WTC11 (cell line): ENCODE data around the gene TRIM50. TPM values are rescaled to one million over a fixed set of nuclear protein-coding genes. Genes with fewer than 3 reads are reported as not detected.

Experiments used
- ATAC-seq: fragments of 200-7000 bp; cut with Tn5 transposase; 2 replicates; pipeline ENCODE4 v1.10.0; 2021; ENCODE audit warnings: mild to moderate bottlenecking, moderate library complexity
- CTCF ChIA-PET: fragments of 300-600 bp; sonication (Branson Sonifier 250); formaldehyde crosslinking; loops from one replicate; lab custom pipeline; 2021; ENCODE audit warnings: antibody characterized with exemption; lab: Charles Lee
- POLR2A ChIA-PET: fragments of 350-600 bp; sonication (Branson Sonifier 250); formaldehyde crosslinking; loops from one replicate; lab custom pipeline; 2021; ENCODE audit warnings: antibody characterized with exemption; lab: Charles Lee
- DNase-seq: peaks from one replicate; pipeline ENCODE4 v3.0.0; 2021; ENCODE audit warnings: low spot score
- H3K27ac Mint-ChIP-seq: 2 replicates; pipeline ENCODE4 v1.8.0; 2021; ENCODE audit warnings: mixed read lengths
- H3K27me3 Mint-ChIP-seq: 2 replicates; pipeline ENCODE4 v1.8.0; 2021; ENCODE audit warnings: low read depth, mild to moderate bottlenecking, moderate library complexity, mixed read lengths
- H3K36me3 Mint-ChIP-seq: 2 replicates; pipeline ENCODE4 v1.8.0; 2021; ENCODE audit warnings: mixed read lengths
- H3K4me1 Mint-ChIP-seq: 2 replicates; pipeline ENCODE4 v1.8.0; 2022; ENCODE audit warnings: mixed read lengths
- H3K4me3 Mint-ChIP-seq: 2 replicates; pipeline ENCODE4 v1.8.0; 2021; ENCODE audit warnings: mild to moderate bottlenecking, moderate library complexity, mixed read lengths
- H3K9me3 Mint-ChIP-seq: 2 replicates; pipeline ENCODE4 v1.8.0; 2021; ENCODE audit warnings: mixed read lengths
- FOXJ3 ChIP-seq: sonication (generic); formaldehyde crosslinking; IDR thresholded peaks from 2 replicates; pipeline ENCODE4 v1.9.0; 2021; ENCODE audit warnings: missing genetic modification reagents, mild to moderate bottlenecking, borderline replicate concordance
- FOXK1 ChIP-seq: sonication (generic); formaldehyde crosslinking; IDR thresholded peaks from 2 replicates; pipeline ENCODE4 v1.8.0; 2022; ENCODE audit warnings: mild to moderate bottlenecking, moderate library complexity, missing genetic modification reagents
- FOXP1 ChIP-seq: sonication (generic); formaldehyde crosslinking; IDR thresholded peaks from 2 replicates; pipeline ENCODE4 v1.8.0; 2022; ENCODE audit warnings: missing genetic modification reagents, mild to moderate bottlenecking, moderate library complexity, borderline replicate concordance
- KAT7 ChIP-seq: sonication (generic); formaldehyde crosslinking; IDR thresholded peaks from 2 replicates; pipeline ENCODE4 v1.8.1; 2023; ENCODE audit warnings: missing genetic modification reagents, mild to moderate bottlenecking, borderline replicate concordance
- MYBL2 ChIP-seq: sonication (generic); formaldehyde crosslinking; IDR thresholded peaks from 2 replicates; pipeline ENCODE4 v1.8.1; 2023; ENCODE audit warnings: mild to moderate bottlenecking, moderate library complexity, missing genetic modification reagents
- NFATC4 ChIP-seq: fragments of 250-450 bp; sonication (Bioruptor Pico); IDR thresholded peaks from 2 replicates; pipeline ENCODE4 v1.9.0; 2021; ENCODE audit warnings: mild to moderate bottlenecking
- NR2C2 ChIP-seq: sonication (generic); formaldehyde crosslinking; IDR thresholded peaks from 2 replicates; pipeline ENCODE4 v1.8.0; 2022; ENCODE audit warnings: mild to moderate bottlenecking, missing genetic modification reagents
- NR3C1 ChIP-seq: sonication (generic); formaldehyde crosslinking; conservative IDR thresholded peaks from 2 replicates; pipeline ENCODE4 v1.8.1; 2023; ENCODE audit warnings: low read depth, mild to moderate bottlenecking, missing genetic modification reagents
- OVOL2 ChIP-seq: fragments of 250-450 bp; sonication (Bioruptor Pico); IDR thresholded peaks from 2 replicates; pipeline ENCODE4 v1.9.0; 2021; ENCODE audit warnings: mild to moderate bottlenecking, borderline replicate concordance
- SOX15 ChIP-seq: fragments of 250-450 bp; sonication (Bioruptor Pico); IDR thresholded peaks from 2 replicates; pipeline ENCODE4 v1.9.0; 2021; ENCODE audit warnings: mild to moderate bottlenecking
- TCF7 ChIP-seq: sonication (generic); formaldehyde crosslinking; IDR thresholded peaks from 2 replicates; pipeline ENCODE4 v1.8.0; 2022; ENCODE audit warnings: mild to moderate bottlenecking, low read depth, missing genetic modification reagents, moderate library complexity
- TP53 ChIP-seq: sonication (generic); formaldehyde crosslinking; IDR thresholded peaks from 2 replicates; pipeline ENCODE4 v1.8.1; 2023; ENCODE audit warnings: mild to moderate bottlenecking, missing genetic modification reagents
- ZNF232 ChIP-seq: sonication (generic); formaldehyde crosslinking; IDR thresholded peaks from 2 replicates; pipeline ENCODE4 v1.8.0; 2022; ENCODE audit warnings: mild to moderate bottlenecking, missing genetic modification reagents
- total RNA-seq: library from RNA; stranded (reverse); gene quantifications from 3 replicates; pipeline ENCODE4 v1.2.3, GENCODE V29; 2021
- TF ChIP-seq, protein P1 (sequence below): fragments of 250-450 bp; sonication (Bioruptor Pico); IDR thresholded peaks from 2 replicates; pipeline ENCODE4 v1.9.0; 2021; ENCODE audit warnings: mild to moderate bottlenecking, borderline replicate concordance
- TF ChIP-seq, protein P2 (sequence below): sonication (generic); formaldehyde crosslinking; IDR thresholded peaks from 2 replicates; pipeline ENCODE4 v1.8.0; 2022; ENCODE audit warnings: mild to moderate bottlenecking, missing genetic modification reagents
- TF ChIP-seq, protein P3 (sequence below): sonication (generic); formaldehyde crosslinking; IDR thresholded peaks from 2 replicates; pipeline ENCODE4 v1.8.1; 2023; ENCODE audit warnings: mild to moderate bottlenecking, missing genetic modification reagents, moderate library complexity
- TF ChIP-seq, protein P4 (sequence below): sonication (generic); formaldehyde crosslinking; IDR thresholded peaks from 2 replicates; pipeline ENCODE4 v1.8.0; 2023; ENCODE audit warnings: missing genetic modification reagents, mild to moderate bottlenecking, borderline replicate concordance
- TF ChIP-seq, protein P5 (sequence below): sonication (generic); formaldehyde crosslinking; IDR thresholded peaks from 2 replicates; pipeline ENCODE4 v1.8.0; 2023; ENCODE audit warnings: missing genetic modification reagents

Gene TRIM50
- total RNA-seq, 1 experiment from 2014 or later: 0.15 TPM

DNA sequence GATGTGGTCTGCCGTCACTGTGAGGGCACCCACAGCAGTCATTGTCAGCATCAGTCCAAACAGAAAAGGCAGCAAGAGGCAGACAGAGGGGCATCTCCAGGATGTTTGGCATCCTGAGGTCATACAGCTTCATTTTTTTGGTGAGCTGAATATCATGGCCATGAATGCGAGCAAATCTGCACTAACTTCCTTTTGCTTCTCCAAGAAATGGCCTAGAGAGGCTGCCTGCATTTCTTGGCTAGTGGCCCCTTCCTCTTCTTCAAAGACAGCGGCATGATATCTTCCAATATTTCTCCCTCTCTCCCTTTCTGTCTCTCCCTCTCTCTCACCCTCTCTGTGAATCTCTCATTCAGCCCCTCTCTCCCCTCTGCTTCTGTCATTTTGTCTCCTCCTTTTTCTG, 24.9 kb upstream of the TRIM50 start:
- H3K27ac Mint-ChIP-seq: no peak overlapping the region
- POLR2A ChIA-PET: no interaction called here

DNA sequence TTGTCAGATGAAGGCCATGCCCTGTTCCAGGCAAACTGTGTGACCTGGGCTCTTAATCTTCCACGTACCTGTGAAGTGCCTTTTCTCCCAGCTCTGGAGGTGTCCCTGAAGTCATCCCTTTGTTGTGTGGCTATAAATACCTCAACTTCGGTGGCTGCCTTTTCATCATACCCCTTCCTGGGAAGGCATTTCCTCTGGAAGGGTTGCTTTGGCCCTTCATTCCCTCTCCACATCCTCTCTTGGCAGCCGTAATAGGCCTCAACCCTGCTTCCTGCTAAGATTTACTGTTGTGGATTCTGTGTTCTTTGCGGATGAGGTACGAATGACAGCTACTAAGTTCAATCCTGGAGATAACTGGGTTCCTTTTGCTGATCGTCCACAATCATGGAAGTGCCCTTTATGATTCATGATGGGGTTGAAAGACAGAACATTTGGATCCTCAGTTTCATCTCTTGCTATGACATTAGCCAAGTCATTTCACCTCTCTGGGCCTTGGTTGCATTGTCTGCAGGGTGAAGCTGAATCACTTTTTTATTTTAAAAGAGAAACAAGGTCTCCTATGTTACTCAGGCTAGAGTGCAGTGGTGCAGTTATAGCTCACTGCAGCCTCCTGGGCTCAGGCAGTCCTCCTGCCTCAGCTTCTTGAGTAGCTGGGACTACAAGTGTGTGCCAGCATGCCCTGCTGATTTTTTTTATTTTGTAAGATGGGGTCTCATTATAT, 23.7 kb upstream of the TRIM50 start:
- no peak overlapping the region for H3K4me3 Mint-ChIP-seq
- H3K4me1 Mint-ChIP-seq: peaks cover 23% of the 10 kb centered on the region
- no peaks in the 10 kb centered on the region for H3K27me3 Mint-ChIP-seq
- ATAC-seq (peak; percentile 53), DNase-seq (no peak)
- CTCF ChIA-PET: interaction anchor here (1.7 to 2.9 kb wide), 2 partner anchors 10 to 27 kb away, joined by 8 to 15 read pairs; no protein-coding TSS in a partner anchor
- peak overlapping the region; percentile 91 for H3K27ac Mint-ChIP-seq
- peaks cover 15% of the 10 kb centered on the region for H3K9me3 Mint-ChIP-seq
- POLR2A ChIA-PET: interaction anchor here (0.6 kb wide), 1 partner anchor 380 kb away, joined by 3 read pairs; no protein-coding TSS in a partner anchor
- peaks cover 11% of the 10 kb centered on the region for H3K36me3 Mint-ChIP-seq
- no peak for TF ChIP-seq NR3C1 (CRISPR knock-in tag)
- TF ChIP-seq KAT7: no peak
- TF ChIP-seq, protein P1, sequence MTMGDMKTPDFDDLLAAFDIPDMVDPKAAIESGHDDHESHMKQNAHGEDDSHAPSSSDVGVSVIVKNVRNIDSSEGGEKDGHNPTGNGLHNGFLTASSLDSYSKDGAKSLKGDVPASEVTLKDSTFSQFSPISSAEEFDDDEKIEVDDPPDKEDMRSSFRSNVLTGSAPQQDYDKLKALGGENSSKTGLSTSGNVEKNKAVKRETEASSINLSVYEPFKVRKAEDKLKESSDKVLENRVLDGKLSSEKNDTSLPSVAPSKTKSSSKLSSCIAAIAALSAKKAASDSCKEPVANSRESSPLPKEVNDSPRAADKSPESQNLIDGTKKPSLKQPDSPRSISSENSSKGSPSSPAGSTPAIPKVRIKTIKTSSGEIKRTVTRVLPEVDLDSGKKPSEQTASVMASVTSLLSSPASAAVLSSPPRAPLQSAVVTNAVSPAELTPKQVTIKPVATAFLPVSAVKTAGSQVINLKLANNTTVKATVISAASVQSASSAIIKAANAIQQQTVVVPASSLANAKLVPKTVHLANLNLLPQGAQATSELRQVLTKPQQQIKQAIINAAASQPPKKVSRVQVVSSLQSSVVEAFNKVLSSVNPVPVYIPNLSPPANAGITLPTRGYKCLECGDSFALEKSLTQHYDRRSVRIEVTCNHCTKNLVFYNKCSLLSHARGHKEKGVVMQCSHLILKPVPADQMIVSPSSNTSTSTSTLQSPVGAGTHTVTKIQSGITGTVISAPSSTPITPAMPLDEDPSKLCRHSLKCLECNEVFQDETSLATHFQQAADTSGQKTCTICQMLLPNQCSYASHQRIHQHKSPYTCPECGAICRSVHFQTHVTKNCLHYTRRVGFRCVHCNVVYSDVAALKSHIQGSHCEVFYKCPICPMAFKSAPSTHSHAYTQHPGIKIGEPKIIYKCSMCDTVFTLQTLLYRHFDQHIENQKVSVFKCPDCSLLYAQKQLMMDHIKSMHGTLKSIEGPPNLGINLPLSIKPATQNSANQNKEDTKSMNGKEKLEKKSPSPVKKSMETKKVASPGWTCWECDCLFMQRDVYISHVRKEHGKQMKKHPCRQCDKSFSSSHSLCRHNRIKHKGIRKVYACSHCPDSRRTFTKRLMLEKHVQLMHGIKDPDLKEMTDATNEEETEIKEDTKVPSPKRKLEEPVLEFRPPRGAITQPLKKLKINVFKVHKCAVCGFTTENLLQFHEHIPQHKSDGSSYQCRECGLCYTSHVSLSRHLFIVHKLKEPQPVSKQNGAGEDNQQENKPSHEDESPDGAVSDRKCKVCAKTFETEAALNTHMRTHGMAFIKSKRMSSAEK: no peak
- no peak for TF ChIP-seq FOXK1 (CRISPR knock-in tag)
- TF ChIP-seq, protein P2, sequence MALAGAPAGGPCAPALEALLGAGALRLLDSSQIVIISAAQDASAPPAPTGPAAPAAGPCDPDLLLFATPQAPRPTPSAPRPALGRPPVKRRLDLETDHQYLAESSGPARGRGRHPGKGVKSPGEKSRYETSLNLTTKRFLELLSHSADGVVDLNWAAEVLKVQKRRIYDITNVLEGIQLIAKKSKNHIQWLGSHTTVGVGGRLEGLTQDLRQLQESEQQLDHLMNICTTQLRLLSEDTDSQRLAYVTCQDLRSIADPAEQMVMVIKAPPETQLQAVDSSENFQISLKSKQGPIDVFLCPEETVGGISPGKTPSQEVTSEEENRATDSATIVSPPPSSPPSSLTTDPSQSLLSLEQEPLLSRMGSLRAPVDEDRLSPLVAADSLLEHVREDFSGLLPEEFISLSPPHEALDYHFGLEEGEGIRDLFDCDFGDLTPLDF (CRISPR knock-in tag): no peak
- no peak for TF ChIP-seq TCF7
- TF ChIP-seq, protein P3, sequence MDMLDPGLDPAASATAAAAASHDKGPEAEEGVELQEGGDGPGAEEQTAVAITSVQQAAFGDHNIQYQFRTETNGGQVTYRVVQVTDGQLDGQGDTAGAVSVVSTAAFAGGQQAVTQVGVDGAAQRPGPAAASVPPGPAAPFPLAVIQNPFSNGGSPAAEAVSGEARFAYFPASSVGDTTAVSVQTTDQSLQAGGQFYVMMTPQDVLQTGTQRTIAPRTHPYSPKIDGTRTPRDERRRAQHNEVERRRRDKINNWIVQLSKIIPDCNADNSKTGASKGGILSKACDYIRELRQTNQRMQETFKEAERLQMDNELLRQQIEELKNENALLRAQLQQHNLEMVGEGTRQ (CRISPR knock-in tag): no peak
- no peak for TF ChIP-seq ZNF232 (CRISPR knock-in tag)
- no peak for TF ChIP-seq TP53 (CRISPR knock-in tag)
- no peak for TF ChIP-seq NR2C2
- no peak for TF ChIP-seq OVOL2 (CRISPR knock-in tag)
- TF ChIP-seq, protein P4, sequence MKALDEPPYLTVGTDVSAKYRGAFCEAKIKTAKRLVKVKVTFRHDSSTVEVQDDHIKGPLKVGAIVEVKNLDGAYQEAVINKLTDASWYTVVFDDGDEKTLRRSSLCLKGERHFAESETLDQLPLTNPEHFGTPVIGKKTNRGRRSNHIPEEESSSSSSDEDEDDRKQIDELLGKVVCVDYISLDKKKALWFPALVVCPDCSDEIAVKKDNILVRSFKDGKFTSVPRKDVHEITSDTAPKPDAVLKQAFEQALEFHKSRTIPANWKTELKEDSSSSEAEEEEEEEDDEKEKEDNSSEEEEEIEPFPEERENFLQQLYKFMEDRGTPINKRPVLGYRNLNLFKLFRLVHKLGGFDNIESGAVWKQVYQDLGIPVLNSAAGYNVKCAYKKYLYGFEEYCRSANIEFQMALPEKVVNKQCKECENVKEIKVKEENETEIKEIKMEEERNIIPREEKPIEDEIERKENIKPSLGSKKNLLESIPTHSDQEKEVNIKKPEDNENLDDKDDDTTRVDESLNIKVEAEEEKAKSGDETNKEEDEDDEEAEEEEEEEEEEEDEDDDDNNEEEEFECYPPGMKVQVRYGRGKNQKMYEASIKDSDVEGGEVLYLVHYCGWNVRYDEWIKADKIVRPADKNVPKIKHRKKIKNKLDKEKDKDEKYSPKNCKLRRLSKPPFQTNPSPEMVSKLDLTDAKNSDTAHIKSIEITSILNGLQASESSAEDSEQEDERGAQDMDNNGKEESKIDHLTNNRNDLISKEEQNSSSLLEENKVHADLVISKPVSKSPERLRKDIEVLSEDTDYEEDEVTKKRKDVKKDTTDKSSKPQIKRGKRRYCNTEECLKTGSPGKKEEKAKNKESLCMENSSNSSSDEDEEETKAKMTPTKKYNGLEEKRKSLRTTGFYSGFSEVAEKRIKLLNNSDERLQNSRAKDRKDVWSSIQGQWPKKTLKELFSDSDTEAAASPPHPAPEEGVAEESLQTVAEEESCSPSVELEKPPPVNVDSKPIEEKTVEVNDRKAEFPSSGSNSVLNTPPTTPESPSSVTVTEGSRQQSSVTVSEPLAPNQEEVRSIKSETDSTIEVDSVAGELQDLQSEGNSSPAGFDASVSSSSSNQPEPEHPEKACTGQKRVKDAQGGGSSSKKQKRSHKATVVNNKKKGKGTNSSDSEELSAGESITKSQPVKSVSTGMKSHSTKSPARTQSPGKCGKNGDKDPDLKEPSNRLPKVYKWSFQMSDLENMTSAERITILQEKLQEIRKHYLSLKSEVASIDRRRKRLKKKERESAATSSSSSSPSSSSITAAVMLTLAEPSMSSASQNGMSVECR (CRISPR knock-in tag): no peak
- TF ChIP-seq FOXJ3 (CRISPR knock-in tag): no peak
- TF ChIP-seq, protein P5, sequence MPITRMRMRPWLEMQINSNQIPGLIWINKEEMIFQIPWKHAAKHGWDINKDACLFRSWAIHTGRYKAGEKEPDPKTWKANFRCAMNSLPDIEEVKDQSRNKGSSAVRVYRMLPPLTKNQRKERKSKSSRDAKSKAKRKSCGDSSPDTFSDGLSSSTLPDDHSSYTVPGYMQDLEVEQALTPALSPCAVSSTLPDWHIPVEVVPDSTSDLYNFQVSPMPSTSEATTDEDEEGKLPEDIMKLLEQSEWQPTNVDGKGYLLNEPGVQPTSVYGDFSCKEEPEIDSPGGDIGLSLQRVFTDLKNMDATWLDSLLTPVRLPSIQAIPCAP (CRISPR knock-in tag): no peak
- TF ChIP-seq SOX15: no peak

More for the DNA sequence above, 24.9 kb upstream of the TRIM50 start:
- Mint-ChIP-seq H3K4me1 (peaks cover 23% of the 10 kb centered on the region), H3K27me3 (no peaks in the 10 kb centered on the region), H3K9me3 (peaks cover 15% of the 10 kb centered on the region), H3K4me3 (no peak overlapping the region), H3K36me3 (peaks cover 11% of the 10 kb centered on the region)
- no peak for DNase-seq
- no peak for ATAC-seq
- no peak for TF ChIP-seq MYBL2 (CRISPR knock-in tag)
- TF ChIP-seq FOXP1 (CRISPR knock-in tag): no peak
- no peak for TF ChIP-seq OVOL2 (CRISPR knock-in tag)
- no peak for TF ChIP-seq NFATC4 (CRISPR knock-in tag)
- CTCF ChIA-PET: interaction anchor here (2.9 kb wide), 1 partner anchor 11 kb away, joined by 15 read pairs; no protein-coding TSS in a partner anchor
